K562 (cell line): Measurements from ENCODE around the gene SREBF1.
"Not testable (repeated sequence)": the region's sequence is repeated elsewhere in the genome, so short reads cannot be mapped to it uniquely, and the experiment has no call there.

Experiments used
- BHLHE40 ChIP-seq: IDR thresholded peaks from 2 replicates; pipeline ENCODE4 v1.6.1; 2011; ENCODE audit warnings: low read length, improper control_type of control experiment
- CTCF ChIP-seq, 3 experiments: IDR thresholded peaks in 2 of 3; conservative IDR thresholded peaks in 1 of 3; 2 replicates each; pipeline ENCODE4 v1.5.1; 2011 to 2012; ENCODE audit warnings: low read length in 3 of 3, mild to moderate bottlenecking in 3 of 3, control low read depth in 2 of 3, improper control_type of control experiment in 1 of 3, inconsistent platforms in 1 of 3, low read depth in 1 of 3, mixed read lengths in 1 of 3, moderate library complexity in 1 of 3; ENCODE audit not compliant: insufficient read depth in 2 of 3
- FOXA1 ChIP-seq: fragments of 450-650 bp; IDR thresholded peaks from 2 replicates; pipeline ENCODE4 v1.6.1; 2016; ENCODE audit warnings: mild to moderate bottlenecking, borderline replicate concordance
- GTF2A2 ChIP-seq: IDR thresholded peaks from 2 replicates; pipeline ENCODE4 v1.6.1; 2016; ENCODE audit warnings: mild to moderate bottlenecking, missing genetic modification characterization, missing compliant biosample characterization
- MYC ChIP-seq, 2 experiments: fragments of 250-450 bp in 1 of 2; sonication (Bioruptor Pico) in 1 of 2; IDR thresholded peaks; 2 replicates each; pipeline versions ENCODE4 v1.5.1 to v1.6.1; 2012 to 2021; ENCODE audit warnings: low read depth in 2 of 2, borderline replicate concordance in 1 of 2, improper control_type of control experiment in 1 of 2, low read length in 1 of 2, mild to moderate bottlenecking in 1 of 2, moderate library complexity in 1 of 2
- PML ChIP-seq: IDR thresholded peaks from 2 replicates; pipeline ENCODE4 v1.6.1; 2012; ENCODE audit warnings: low read length, inconsistent platforms
- RBBP5 ChIP-seq: fragments of 200-600 bp; sonication (generic); IDR thresholded peaks from 2 replicates; pipeline ENCODE4 v1.6.1; 2012; ENCODE audit warnings: borderline replicate concordance, mild to moderate bottlenecking, low read length, control low read depth, inconsistent platforms; ENCODE audit not compliant: insufficient read depth, poor library complexity, severe bottlenecking
- TF ChIP-seq, protein P1 (sequence below), 2 experiments: fragments of 450-650 bp; IDR thresholded peaks; 2 replicates each; pipeline ENCODE4 v1.6.1; 2016; ENCODE audit warnings: mild to moderate bottlenecking in 2 of 2, borderline replicate concordance in 1 of 2, low read depth in 1 of 2, moderate library complexity in 1 of 2

GRCh38 chr17:17808200-17808599, 28.6 kb downstream of the SREBF1 start:
- not testable (repeated sequence) for TF ChIP-seq CTCF (IDR thresholded peaks at IDR 0.05 in 2 of 3, conservative IDR thresholded peaks at IDR 0.05 in 1 of 3; ENCODE audit: insufficient read depth in 2 of 3, low read depth in 1 of 3, low read length in 3 of 3); GTF2A2 (tag); MYC (IDR thresholded peaks at IDR 0.05; ENCODE audit: low read depth, low read length); MYC (CRISPR knock-in tag; IDR thresholded peaks at IDR 0.05; ENCODE audit: borderline replicate concordance, low read depth); FOXA1; RBBP5; PML; BHLHE40
- TF ChIP-seq, protein P1, sequence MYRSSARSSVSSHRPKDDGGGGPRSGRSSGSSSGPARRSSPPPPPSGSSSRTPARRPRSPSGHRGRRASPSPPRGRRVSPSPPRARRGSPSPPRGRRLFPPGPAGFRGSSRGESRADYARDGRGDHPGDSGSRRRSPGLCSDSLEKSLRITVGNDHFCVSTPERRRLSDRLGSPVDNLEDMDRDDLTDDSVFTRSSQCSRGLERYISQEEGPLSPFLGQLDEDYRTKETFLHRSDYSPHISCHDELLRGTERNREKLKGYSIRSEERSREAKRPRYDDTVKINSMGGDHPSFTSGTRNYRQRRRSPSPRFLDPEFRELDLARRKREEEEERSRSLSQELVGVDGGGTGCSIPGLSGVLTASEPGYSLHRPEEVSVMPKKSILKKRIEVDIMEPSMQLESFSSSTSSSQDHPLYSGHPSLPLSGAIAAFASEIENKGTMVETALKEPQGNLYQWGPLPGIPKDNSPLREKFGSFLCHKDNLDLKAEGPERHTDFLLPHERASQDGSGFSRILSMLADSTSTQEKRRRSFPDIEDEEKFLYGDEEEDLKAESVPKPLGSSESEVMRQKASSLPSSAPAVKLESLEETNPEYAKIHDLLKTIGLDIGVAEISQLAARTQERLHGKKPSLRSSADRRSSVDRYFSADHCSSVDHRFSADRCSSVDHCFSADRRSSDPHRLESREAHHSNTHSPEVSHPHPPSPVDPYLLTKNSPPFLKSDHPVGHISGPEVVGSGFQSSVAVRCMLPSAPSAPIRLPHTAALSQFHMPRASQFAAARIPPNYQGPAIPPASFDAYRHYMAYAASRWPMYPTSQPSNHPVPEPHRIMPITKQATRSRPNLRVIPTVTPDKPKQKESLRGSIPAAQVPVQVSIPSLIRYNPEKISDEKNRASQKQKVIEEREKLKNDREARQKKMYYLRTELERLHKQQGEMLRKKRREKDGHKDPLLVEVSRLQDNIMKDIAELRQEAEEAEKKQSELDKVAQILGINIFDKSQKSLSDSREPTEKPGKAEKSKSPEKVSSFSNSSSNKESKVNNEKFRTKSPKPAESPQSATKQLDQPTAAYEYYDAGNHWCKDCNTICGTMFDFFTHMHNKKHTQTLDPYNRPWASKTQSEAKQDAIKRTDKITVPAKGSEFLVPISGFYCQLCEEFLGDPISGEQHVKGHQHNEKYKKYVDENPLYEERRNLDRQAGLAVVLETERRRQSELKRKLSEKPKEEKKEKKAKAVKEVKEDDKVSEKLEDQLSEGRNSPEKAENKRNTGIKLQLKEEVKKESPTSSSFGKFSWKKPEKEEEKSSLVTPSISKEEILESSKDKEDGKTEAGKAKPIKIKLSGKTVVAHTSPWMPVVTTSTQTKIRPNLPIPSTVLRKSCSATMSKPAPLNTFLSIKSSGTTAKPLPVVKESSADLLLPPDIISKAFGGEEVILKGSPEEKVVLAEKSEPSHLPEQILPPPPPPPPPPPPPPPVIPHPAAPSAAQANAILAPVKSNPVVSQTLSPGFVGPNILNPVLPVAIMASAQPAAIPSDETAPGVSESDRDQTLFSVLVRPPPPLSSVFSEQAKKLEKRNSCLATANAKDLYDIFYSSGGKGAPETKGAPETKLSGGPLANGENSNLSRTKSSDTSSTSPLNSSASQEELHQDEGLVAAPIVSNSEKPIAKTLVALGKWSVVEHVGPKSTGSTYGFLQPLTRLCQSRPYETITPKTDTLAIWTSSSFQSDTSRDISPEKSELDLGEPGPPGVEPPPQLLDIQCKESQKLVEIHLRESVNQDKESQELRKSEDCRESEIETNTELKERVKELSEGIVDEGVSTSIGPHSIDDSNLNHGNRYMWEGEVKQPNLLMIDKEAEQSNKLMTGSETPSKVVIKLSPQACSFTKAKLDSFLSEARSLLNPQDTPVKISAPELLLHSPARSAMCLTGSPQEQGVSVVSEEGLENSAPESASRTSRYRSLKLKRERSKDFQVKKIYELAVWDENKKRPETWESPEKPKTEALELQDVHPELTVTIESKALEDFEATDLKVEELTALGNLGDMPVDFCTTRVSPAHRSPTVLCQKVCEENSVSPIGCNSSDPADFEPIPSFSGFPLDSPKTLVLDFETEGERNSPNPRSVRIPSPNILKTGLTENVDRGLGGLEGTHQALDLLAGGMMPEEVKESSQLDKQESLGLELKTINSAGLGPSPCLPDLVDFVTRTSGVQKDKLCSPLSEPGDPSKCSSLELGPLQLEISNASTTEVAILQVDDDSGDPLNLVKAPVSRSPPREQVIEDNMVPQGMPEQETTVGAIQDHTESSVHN (IDR thresholded peaks at IDR 0.05; ENCODE audit: borderline replicate concordance in 1 of 2, low read depth in 1 of 2), result not testable (repeated sequence)
